Endothelial cell (in vitro differentiated cells): ENCODE data around the gene SLC25A3. TPM values are rescaled to one million over a fixed set of nuclear protein-coding genes. Genes with fewer than 3 reads are reported as not detected.
"Not testable (repeated sequence)": the region's sequence is repeated elsewhere in the genome, so short reads cannot be mapped to it uniquely, and the experiment has no call there.

Experiments used
- DNase-seq: peaks from one replicate; pipeline ENCODE4 v3.0.0; 2021; ENCODE audit warnings: low spot score
- H3K27ac Mint-ChIP-seq: one replicate; pipeline ENCODE4 v1.8.0; 2021; ENCODE audit warnings: mixed read lengths, inconsistent platforms; ENCODE audit not compliant: unreplicated experiment
- H3K27me3 Mint-ChIP-seq: one replicate; pipeline ENCODE4 v1.8.0; 2021; ENCODE audit warnings: mild to moderate bottlenecking, moderate library complexity, mixed read lengths, inconsistent platforms; ENCODE audit not compliant: unreplicated experiment
- H3K36me3 Mint-ChIP-seq: one replicate; pipeline ENCODE4 v1.8.0; 2021; ENCODE audit warnings: mild to moderate bottlenecking, low read depth, mixed read lengths, inconsistent platforms; ENCODE audit not compliant: unreplicated experiment
- H3K4me1 Mint-ChIP-seq: one replicate; pipeline ENCODE4 v1.8.0; 2021; ENCODE audit warnings: mild to moderate bottlenecking, mixed read lengths, inconsistent platforms; ENCODE audit not compliant: unreplicated experiment
- H3K4me3 Mint-ChIP-seq: one replicate; pipeline ENCODE4 v1.8.0; 2021; ENCODE audit warnings: mild to moderate bottlenecking, mixed read lengths, inconsistent platforms; ENCODE audit not compliant: unreplicated experiment
- H3K9me3 Mint-ChIP-seq: one replicate; pipeline ENCODE4 v1.8.0; 2021; ENCODE audit warnings: mixed read lengths, inconsistent platforms; ENCODE audit not compliant: unreplicated experiment
- CTCF ChIP-seq: fragments of 200-600 bp; sonication (generic); IDR thresholded peaks from one replicate; pipeline ENCODE4 v1.5.0; 2021; ENCODE audit warnings: antibody characterized with exemption; ENCODE audit not compliant: unreplicated experiment
- total RNA-seq: library from RNA; stranded (reverse); fragmentation: NEBNext Ultra II Directional; extraction: Animal tissue kit (Norgen Biotek cat#: 25700); gene quantifications from one replicate; pipeline ENCODE4 v1.2.1, GENCODE V29; 2021; ENCODE audit not compliant: unreplicated experiment

SLC25A3 gene
- total RNA-seq, 1 donor from 2014 or later = 718 TPM

GRCh38 chr12:98559666-98560065 is 33.8 kb upstream of the SLC25A3 start:
- no peak overlapping the region for H3K27ac Mint-ChIP-seq
- H3K4me1 Mint-ChIP-seq = no peaks in the 10 kb centered on the region
- H3K27me3 Mint-ChIP-seq = peaks cover 5% of the 10 kb centered on the region
- TF ChIP-seq CTCF = no peak
- no peaks in the 10 kb centered on the region for H3K9me3 Mint-ChIP-seq
- DNase-seq = no peak
- H3K4me3 Mint-ChIP-seq = no peak overlapping the region
- H3K36me3 Mint-ChIP-seq = no peaks in the 10 kb centered on the region

- no peak for TF ChIP-seq CTCF
- no peaks in the 10 kb centered on the region for H3K9me3 Mint-ChIP-seq
- H3K27ac Mint-ChIP-seq = no peak overlapping the region
These were observed 31.6 kb upstream of the SLC25A3 start for GRCh38 chr12:98561846-98562245.

GRCh38 chr12:98572010-98572409 is 21.5 kb upstream of the SLC25A3 start:
- peak; percentile 21 for TF ChIP-seq CTCF
- H3K27me3 Mint-ChIP-seq = no peaks in the 10 kb centered on the region
- H3K4me1 Mint-ChIP-seq = no peaks in the 10 kb centered on the region
- H3K9me3 Mint-ChIP-seq = no peaks in the 10 kb centered on the region
- H3K27ac Mint-ChIP-seq = no peak overlapping the region
- no peaks in the 10 kb centered on the region for H3K36me3 Mint-ChIP-seq
- H3K4me3 Mint-ChIP-seq = no peak overlapping the region
- no peak for DNase-seq

More at GRCh38 chr12:98561846-98562245, 31.6 kb upstream of the SLC25A3 start:
- Mint-ChIP-seq H3K4me1 (no peaks in the 10 kb centered on the region), H3K36me3 (no peaks in the 10 kb centered on the region), H3K27me3 (peaks cover 5% of the 10 kb centered on the region), H3K4me3 (no peak overlapping the region)
- DNase-seq = no peak

GRCh38 chr12:98574110-98574509 is 19.4 kb upstream of the SLC25A3 start:
- H3K9me3 Mint-ChIP-seq = no peaks in the 10 kb centered on the region
- DNase-seq = no peak
- no peaks in the 10 kb centered on the region for H3K36me3 Mint-ChIP-seq
- H3K4me1 Mint-ChIP-seq = no peaks in the 10 kb centered on the region
- TF ChIP-seq CTCF = no peak
- H3K27me3 Mint-ChIP-seq = no peaks in the 10 kb centered on the region
- no peak overlapping the region for H3K4me3 Mint-ChIP-seq
- no peak overlapping the region for H3K27ac Mint-ChIP-seq

- TF ChIP-seq CTCF = no peak
- Mint-ChIP-seq H3K27ac (no peak overlapping the region), H3K9me3 (no peaks in the 10 kb centered on the region), H3K27me3 (no peaks in the 10 kb centered on the region), H3K4me1 (no peaks in the 10 kb centered on the region), H3K4me3 (no peak overlapping the region), H3K36me3 (no peaks in the 10 kb centered on the region)
- DNase-seq = no peak
These were observed 18.5 kb upstream of the SLC25A3 start for GRCh38 chr12:98575013-98575412.

GRCh38 chr12:98576795-98577194 is 16.7 kb upstream of the SLC25A3 start:
- DNase-seq, H3K4me1 Mint-ChIP-seq, H3K27me3 Mint-ChIP-seq, H3K27ac Mint-ChIP-seq, H3K36me3 Mint-ChIP-seq, H3K9me3 Mint-ChIP-seq, H3K4me3 Mint-ChIP-seq: not testable (repeated sequence)
